DND-41 (cell line): ENCODE results near the gene PCBP1.

Experiments
- CTCF ChIP-seq: IDR thresholded peaks from 2 replicates; pipeline ENCODE4 v1.5.1; 2012; ENCODE audit warnings: borderline replicate concordance, low read length, moderate library complexity, mild to moderate bottlenecking; ENCODE audit not compliant: poor library complexity, severe bottlenecking; ENCODE audit errors: extremely low read depth
- EZH2 ChIP-seq: IDR thresholded peaks from 3 replicates; pipeline ENCODE4 v1.6.1; 2012; ENCODE audit warnings: borderline replicate concordance, low read depth, mild to moderate bottlenecking, moderate library complexity, low read length, inconsistent platforms; ENCODE audit not compliant: severe bottlenecking

- TF ChIP-seq CTCF (no peak), EZH2 (no peak)
Measured at GRCh38 chr2:70090706-70091334, 3.5 kb downstream of the PCBP1 start.
